Non-pigmented ciliary epithelial cell (primary cell): ENCODE data around the gene BMP8A.
"Not testable (repeated sequence)": the region's sequence is repeated elsewhere in the genome, so short reads cannot be mapped to it uniquely, and the experiment has no call there.

Experiments used
- DNase-seq: peaks from one replicate; pipeline ENCODE4 v3.0.0-alpha.2; 2010; ENCODE audit warnings: low read depth

BMP8A gene

DNA sequence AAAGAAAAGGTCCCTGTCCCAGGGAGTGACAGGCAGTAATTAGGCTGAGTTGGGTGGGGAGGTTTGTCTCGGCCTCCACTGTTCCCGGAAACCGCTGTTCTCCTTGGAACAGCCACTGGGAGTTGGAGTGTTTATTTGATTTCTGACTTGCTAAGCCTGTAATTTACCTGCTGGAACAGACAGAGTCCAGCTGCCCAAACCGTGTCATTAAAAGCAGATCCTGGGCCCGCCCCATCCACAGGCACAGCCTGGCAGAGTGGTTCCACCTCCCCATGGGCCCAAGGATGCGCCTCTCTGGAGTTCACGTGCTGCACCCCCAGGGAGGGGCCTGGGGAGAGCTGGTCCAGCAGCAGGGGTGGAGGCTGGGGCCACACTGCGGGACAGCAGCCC lies 35.7 kb downstream of the BMP8A start:
- not testable (repeated sequence) for DNase-seq

DNA sequence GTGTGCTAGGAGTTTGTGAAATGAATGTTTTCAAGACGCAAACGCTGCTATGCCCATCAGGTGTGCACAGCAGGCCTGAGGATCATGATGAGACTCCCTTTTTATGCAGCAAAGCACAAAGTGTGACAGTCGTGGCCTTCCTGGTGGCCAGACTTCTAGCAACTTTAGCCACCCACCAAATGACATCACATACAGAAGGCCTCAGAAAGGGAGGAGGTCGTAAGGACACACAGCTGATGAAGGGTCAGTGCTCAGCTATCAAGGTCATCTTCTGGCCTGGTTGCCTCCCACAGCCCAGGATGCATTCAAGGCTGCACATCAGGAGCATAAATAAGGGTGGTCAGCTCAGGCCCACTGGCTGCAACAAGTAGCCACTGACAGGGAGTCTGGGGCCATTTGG lies 36.6 kb downstream of the BMP8A start:
- DNase-seq, result no peak

DNA sequence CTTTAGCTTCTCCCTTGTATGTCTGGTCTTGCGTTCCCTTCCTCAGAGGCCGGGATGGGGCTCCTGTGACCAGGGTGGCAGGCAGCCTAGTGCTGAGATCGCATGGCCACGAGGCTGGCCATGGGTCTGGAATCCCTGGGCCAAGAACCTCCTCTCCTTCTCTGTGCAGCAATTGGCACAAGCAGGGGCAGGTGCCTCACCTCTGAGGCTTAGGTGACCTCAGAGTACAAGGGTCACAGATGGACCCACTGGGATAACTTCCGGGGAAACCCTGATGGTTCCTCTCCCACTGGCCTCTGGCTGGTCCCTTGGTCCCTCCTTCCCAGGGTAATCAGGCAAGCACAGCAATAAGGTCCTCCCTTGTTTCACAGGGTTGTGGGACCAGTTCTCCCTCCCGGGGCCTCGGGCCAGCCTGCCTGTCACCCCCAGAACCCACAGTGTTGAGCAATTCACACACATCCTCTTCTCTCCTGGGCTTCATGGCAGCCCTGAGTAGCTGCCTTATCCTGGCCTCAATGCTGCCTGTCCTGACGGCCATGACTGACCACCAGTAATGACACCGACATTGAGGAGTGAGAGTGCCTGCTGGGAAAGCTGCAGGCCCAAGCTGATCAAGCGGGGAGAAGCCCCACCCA lies 38.6 kb downstream of the BMP8A start:
- no peak for DNase-seq

DNA sequence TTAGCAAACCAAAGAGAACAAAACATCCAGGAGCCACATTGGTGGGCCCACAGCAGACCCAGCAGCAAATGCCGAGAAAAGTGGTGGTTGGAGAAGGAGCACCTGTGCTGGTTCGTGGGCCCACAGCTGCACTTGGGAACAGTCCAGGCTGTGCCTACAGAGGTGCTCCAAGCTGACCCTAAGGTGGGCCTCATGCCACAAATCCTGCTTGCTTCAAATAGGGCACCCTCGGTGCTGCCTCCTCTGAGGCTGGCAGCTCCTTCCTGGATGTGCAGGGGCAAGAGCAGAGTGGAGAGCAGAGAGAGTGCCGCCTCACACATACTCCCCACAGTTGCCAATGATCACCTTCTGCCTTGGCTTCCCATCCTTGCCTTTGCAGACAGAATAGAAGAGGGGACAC lies 40.1 kb downstream of the BMP8A start:
- no peak for DNase-seq

DNA sequence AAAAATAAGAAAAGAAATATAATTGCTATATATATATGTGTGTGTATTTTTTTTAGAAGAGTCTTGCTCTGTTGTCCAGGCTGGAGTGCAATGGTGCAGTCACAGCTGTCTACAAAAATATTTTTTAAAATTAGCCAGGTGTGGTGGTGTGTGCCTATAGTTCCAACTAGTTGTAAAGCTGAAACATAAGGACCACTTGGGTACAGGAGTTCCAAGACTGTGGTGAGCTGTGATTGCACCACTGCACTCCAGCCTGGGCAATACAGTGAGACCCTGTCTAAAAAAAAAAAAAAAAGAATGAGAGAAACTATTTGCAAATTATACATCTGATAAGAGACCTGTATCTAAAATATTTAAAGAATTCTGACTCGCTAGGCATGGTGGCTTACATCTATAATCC lies 42.0 kb downstream of the BMP8A start:
- no peak for DNase-seq

DNA sequence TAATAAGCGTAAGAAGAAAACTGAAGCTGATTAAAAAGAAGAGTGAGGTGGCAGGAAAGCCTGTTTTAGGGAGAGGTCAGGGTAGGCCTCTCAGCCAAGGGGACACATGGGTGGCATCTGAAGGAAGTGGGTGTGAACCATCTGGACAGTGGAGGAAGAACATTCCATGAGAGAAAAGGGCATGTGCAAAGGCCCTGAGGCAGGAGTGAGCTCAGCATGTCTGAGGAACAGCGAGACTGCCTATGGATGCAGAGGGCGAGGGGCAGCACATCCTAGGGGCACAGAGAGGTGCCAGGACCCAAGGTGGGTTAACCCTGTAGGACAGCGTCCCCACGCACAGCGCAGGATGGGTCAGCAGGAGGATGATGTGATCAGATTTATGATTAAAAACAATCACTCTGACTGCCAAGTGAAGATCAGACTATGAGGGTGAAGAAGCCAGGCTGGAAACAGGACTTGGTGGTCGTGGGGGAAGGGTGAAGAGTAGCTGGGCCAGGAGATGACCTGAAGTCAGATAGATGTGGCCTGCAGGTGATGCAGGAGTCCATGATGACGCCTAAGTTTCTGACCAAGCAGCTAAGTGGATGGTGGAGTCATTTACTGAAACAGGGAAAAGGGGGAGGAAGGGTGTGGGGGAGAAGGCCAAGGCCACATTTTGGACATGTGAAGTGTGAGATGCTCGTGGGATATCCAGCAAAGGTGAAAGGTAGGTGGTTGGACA lies 47.3 kb downstream of the BMP8A start:
- no peak for DNase-seq

DNA sequence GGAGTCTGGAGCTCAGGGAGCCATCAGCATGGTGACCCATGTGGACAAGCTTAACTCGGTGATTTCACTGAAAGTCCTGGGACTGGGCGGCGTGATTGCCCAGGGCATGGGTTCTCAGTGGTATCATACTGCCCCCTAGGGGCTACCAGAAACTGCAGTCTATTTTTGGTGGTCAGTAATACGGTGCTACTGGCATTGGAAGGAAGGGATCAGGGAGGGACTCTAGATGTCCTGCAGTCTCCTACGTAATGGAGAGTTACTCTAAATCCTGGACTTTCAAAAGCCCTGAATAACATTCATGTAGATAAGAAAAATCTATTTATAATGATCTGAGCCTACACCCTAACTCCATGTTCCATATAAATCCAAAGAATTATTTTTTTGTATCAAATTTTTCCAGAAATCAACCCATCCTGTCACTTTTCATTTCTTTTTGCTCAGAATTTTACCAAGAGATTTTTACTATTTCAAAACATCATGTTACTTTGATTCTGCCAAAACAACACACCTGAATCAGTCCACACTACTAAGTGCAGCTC lies 47.9 kb downstream of the BMP8A start:
- DNase-seq, result peak; percentile 26

DNA sequence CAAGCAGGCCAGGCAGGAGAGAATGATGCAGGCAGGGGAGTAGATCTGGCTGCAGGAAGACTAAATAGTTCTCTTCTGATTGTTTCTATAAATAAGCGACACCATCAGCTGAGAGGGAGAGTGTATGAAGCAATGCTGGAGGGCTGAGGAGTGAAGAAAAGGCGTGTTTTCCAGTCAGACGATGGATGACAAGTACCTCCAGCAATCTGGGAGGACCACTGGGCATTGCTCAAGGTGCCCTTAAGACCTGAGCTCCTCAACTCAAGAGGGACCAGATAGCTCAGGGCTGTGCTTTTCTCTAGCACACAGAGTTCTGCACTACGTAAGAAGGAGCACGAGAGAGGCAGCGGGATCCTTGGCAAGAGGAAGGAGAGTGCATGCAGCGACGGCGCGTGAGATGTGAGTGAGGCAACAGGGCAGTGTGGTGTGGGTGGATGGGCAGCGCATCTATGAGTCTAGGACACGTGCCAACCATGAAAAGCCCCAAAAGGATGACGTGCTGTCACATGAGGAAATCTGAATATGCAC lies 49.1 kb downstream of the BMP8A start:
- DNase-seq, result no peak

DNA sequence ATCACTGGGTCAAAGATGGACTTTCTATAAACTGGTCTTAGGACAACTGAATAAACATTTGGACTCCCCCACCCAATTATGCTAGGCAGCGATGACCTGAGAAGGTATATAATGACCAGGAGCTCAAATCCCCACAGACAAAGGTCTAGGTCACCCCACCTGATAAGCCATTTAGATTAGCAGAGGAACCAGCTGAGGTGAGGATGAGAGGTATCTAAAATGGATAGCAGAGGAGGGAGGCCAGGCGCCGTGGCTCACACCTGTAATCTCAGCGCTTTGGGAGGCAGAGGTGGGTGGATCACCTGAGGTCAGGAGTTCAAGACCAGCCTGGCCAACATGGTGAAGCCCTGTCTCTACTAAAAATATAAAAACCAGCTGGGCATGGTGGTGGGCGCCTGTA lies 51.5 kb downstream of the BMP8A start:
- no peak for DNase-seq

DNA sequence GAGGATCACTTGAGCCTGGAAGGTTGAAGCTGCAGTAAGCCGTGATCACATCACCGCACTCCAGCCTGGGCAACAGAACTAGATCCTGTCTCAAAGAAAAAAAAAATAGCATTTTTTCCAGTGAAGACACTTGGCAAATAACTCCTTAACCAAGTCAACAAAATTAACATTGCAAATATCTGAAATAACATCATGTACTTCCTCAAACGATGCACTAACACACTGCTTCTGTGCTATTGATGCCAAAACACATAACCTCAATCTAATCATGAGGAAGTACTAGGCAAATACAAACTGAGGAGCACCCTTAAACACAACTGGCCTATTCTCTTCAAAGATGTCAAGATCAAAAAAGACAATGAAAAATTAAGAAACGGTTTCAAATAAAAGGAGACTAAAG lies 52.9 kb downstream of the BMP8A start:
- DNase-seq, result no peak

DNA sequence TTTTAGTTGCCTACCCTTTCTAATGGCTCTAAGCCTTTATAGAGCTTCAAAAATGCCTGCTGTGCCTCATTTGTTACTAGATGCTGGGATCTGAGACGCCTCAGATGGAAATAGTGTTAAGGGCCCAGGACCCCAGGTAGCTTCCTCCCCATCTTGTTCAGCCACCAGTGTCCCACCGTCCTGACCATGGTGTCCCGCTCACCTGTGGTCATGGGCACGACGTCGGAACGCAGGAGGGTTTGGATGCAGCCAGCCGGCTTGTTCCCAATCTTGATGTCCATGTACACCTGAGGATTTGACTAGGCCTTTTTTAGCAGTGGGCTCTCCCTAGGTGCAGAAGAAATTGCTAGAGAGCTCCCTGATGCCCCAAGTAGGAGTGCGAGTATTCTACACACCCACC lies 54.1 kb downstream of the BMP8A start:
- no peak for DNase-seq

DNA sequence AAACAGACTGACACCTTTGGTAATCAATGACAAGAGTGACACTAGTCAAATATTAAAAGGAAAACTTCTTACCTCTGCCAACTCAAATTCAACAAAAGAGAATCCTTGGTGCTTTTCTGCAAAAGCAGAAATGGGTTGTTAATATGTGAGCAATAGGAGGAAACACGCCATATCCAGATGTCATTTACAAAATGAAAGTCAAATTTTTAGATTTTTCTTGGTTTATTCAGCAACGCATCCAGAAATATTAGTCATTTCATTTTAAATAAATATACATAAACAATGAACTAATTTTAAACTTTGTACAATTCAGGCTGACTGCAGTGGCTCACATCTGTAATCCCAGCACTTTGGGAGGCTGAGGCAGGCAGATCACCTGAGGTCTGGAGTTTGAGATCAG lies 62.8 kb downstream of the BMP8A start:
- no peak for DNase-seq

DNA sequence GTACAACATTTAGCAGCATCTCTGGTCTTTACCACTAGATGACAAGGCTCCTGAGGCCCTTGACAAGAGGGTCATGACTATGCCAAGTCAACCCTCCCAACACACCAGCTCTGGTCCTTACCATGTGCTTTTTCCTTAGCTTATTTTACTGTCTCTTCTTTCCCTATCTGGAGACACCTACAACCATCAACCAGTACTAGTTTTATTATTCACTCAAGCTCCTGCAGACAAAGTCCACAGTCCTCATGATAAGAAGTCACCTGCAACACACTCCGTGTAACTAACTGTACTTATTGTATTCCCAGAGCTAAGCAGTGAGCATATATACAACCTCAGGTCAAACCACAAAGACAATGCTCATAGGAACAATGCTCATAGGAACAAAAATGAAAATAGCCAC lies 69.8 kb downstream of the BMP8A start:
- no peak for DNase-seq

DNA sequence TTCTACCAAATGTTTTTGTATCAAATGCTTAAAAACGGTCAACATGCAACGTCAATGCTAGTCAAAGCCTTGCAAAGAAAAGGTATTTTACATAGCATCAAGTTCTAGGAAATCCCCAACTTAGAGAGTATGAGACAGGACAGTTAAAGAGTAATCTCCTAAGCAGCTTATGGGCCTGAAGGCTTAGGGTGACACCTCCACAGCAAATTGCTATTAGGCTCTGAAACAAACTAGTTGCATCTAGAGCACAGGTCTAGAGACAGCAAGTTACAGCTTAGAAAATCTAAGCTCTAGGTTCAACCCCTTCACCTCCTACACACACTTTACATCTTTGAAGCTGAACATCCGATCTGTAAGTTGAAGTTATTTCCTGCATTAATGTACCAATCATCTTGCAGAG lies 71.5 kb downstream of the BMP8A start:
- no peak for DNase-seq

DNA sequence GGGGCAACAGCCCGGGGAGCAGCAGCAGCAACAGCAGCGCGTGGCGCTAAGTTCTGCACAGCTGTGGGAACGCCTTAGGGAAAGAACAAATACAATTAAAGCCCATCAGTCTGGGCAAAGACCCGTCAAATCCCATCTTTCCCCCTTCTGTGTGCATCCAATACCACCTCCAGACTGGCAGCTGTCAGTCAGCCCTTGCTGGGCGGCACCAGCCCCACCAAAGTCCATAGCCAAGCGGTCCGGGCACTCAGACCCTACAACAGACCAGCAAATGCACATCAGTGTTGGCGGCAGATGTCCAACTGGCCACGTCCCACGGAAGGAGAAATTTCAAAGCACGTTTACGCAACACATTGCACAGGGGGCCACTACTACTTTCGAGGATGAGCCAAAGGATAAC lies 72.2 kb downstream of the BMP8A start:
- DNase-seq, result no peak

DNA sequence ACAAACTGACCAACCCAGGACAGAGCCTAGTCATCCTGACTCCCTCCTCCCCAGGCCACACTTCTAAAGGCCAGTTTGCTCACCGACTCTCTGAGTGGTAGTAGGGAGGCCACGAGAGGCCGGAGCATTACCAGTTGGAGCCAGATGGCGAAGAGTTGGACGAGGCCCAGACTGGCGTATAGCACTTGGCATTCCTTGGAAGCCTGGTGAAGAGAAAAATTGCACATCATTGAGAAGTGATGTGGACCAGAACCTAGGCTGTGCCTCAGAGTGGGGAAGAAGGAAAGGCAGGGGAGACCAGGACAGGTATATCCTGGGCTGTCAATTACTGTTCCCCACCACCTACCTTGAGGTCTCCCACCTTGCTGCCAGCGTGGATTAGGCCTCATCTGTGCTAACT lies 72.9 kb downstream of the BMP8A start:
- DNase-seq, result no peak

DNA sequence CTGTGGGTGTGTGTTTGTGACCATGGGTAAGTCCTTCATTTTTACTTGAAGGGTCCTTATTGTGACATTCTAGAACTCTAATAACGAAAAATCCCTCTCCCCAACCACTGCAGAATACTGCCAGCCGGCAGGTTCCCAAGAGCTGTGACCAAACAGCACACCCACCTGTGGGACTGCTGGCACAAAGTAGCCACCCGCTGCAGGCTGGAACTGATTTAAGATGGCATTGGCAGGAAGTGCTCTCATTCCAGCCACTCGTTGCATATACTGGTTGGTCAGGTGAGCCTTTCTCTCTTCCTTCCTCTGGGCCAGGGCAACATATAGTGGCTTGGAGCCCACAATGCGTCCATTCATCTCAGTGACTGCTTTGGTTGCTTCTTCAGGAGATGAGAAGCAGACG lies 73.5 kb downstream of the BMP8A start:
- no peak for DNase-seq

DNA sequence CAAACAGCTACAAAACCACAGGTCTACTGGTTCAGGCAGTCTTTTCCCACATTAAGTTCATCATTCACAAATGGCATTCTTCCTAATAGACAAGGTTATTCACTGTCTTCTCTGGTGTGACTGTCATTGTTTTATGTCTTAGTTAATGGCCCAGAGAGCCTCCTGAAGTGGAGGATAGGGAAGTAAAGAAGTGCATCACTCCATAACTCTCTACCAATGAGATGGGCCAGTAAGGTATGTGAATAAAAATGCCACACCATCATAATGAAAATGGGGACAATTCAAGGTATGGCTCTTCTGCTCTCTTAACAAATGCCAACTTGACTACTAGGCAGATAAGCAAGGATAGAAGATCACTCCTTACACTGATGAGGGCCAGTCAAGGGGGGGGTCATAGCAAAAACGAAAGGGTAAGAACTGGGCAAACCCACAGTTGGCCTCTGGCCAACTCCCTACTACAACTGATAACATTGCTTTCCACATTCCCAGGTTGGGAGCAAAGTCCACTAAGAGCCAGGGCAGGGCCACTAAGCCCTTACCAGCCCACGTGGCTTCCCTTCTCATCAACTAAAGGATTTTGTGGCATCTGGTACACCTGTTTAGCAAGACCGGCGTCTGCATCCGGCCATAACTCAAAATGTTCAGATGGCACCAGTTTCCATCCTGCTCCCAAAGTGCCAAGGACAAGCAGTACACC lies 75.2 kb downstream of the BMP8A start:
- DNase-seq, result no peak

DNA sequence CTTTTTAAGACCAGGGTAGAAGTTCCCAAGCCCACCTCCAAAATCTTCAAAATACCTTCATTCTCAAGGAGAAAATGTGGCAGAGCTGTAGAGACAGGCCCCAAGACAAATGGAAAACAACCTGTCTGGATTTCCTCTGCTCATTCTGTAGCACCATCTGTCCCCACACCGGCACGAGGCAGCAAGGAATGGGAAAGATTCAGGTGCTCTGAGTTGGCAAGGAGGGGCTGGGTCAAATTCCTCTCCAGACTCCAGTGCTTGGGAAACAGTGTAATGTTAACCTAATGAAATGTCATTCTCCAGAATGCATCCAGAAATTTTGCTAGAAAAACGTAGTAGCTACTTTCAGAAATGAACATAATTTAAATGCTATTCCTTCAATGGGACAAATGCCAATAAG lies 75.9 kb downstream of the BMP8A start:
- no peak for DNase-seq

DNA sequence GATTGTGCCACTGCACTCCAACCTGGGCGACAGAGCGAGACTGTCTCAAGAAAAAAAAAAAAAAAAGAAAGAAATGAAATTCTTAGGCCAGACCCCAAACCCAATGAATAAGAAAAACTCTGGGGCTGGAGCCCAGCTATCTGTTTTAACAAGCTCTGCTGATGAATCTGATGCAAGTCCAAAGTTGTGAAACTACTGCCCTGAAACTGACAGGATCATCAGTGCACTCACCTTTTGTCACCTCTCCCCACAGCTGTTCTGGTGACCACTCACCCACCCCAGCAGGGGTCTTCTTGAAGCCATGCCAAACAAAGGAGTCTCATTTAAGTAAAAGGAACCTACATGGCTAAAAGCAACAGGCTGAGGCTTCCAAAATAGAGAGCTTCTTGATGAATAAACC lies 76.8 kb downstream of the BMP8A start:
- no peak for DNase-seq

DNA sequence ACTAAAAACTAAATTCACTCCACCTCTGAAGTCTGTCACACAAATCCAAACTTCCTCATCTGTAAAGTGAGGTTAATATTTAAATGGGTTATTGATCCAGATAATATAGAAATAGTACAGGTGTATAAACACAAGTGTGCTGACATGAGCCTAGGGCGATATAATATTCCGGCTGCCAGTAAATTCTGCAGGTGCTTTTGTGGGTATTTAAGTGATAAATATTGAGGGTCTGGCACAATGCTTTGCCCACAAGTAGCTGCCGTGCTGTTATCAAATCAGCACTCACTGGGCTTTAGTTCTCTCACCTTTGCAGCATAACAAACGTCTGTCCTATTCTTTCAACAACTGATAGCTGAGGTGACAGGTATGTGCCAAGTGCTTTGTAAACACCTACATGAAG lies 77.6 kb downstream of the BMP8A start:
- DNase-seq, result no peak

DNA sequence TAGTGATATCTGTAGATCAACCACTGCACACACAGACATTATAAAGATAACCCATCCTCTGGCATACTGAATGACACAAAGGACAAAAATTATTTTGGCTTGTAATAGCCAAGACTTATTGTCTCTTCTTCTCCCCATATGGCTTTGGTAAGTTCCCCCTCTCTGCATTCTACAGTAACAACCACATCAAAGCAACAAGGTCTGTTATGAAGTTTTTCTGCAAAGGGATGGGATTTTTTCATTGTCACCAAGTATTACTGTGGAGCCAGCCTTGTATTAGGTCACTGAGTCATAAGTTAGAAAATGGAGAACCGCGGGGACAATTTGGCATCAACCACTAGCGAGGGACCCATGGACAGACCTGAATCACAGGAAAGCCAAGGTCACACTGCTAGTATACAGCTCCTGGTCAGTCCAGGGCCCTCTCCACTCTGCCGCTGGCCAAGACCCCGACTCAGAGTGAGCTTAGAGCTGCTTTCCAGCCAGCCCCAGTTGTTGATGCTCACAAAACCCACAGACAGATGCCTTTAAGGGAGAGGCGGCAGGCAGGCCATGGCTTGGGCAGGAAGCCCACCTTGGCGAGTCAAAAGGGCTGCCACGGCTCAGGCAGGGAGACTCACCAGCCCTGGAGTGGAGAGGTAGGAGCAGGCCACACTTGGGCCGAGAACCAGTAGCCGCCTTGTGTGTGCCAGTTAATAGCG lies 79.2 kb downstream of the BMP8A start:
- DNase-seq, result no peak

DNA sequence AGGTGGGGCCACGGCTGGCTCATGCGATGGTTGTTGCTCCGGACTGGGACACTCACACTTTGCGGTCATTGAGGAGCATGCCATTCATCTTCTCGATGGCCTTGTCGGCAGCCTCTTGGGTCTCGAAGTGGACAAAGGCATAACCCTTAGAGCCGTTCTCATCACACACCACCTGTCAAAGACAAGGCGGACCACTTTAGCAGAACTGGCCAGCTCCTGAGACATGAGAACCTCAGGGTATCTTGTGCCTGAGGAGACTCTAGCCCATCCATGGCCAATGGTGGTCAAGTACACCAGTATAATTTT lies 79.7 kb downstream of the BMP8A start:
- no peak for DNase-seq
